NCI-H526 treated with DMSO at 0.1 percent for 48 hours (cell line): Measurements from ENCODE around the gene C11orf52.

Experiments
- DNase-seq: peaks from one replicate; lab custom pipeline; 2025; lab: John Stamatoyannopoulos, UW

Gene C11orf52

DNA sequence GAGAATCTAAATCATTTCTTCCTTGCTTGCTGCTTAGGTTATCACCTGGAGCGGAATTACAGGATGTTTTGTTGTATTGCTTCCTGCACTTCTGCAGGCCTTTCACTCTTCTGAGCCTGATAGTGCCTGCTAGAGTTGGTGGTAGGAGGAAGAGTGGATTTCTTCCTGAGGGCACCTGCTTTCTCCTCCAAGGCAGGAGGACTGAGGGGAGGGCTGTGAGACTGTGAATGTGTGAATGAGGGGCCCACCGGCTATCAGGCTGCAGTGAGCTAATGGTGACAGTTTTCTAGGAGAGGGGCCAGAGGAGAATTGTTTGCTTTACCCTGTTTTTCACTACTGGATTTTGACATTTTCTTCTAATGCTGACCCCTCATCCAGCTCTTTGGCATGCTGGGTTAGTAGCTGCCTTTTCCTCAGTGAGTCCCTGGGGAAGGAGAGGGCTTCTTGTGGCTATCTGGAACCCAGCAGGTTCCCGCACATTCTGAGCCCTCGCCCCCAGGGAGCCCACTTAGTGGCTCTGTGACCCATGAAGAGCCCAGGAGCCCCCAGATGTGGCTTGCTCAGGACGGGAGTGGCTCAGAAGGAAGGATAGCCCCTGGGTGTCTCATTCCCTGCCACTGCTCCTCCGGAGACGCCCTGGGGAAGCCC is 57.5 kb downstream of the C11orf52 start:
- no peak for DNase-seq
